HCT116 (cell line): ENCODE data around the gene PLEKHN1. TPM values are rescaled to one million over a fixed set of nuclear protein-coding genes. Genes with fewer than 3 reads are reported as not detected.

Source experiments
- ATAC-seq: fragments of 200-7000 bp; cut with Tn5 transposase; 2 replicates; pipeline ENCODE4 v1.9.1; 2020; ENCODE audit warnings: mild to moderate bottlenecking, moderate library complexity
- BruUV-seq: library from RNA; stranded (reverse); fragments of 400-500 nt; replicated peaks from 2 replicates; lab custom pipeline; 2021; lab: Mats Ljungman, UMichigan
- CTCF ChIA-PET: fragments of 300-600 bp; sonication (Branson Sonifier 250); formaldehyde crosslinking; loops from one replicate; lab custom pipeline; 2021; ENCODE audit warnings: antibody characterized with exemption; lab: Charles Lee
- POLR2A ChIA-PET: fragments of 300-600, 350-600 bp; sonication (Branson Sonifier 250); formaldehyde crosslinking; loops from one replicate; lab custom pipeline; 2021; ENCODE audit warnings: antibody characterized with exemption; lab: Charles Lee
- RAD21 ChIA-PET, 2 experiments: fragments of 300-600 bp; sonication (Branson Sonifier 250); formaldehyde crosslinking; loops; one replicate each; lab custom pipeline; 2023; ENCODE audit warnings: low total read pairs in 2 of 2; ENCODE audit not compliant: uncharacterized antibody in 2 of 2, unreplicated experiment in 2 of 2, low non-redundant PET in 1 of 2; lab: Charles Lee
- DNase-seq: peaks from one replicate; pipeline ENCODE4 v3.0.0-alpha.2; 2010; ENCODE audit warnings: low read depth, low spot score
- H2AFZ ChIP-seq: fragments of 200-600 bp; shearing (Covaris generic), sonication (generic); 2 replicates; pipeline ENCODE4 v1.6.1; 2017; ENCODE audit warnings: low read depth, mixed run types, mixed read lengths, antibody characterized with exemption, low read length; ENCODE audit not compliant: poor library complexity, severe bottlenecking
- H3K27ac ChIP-seq: 2 replicates; pipeline ENCODE4 v1.5.1; 2012; ENCODE audit warnings: low read depth, low read length
- H3K27me3 ChIP-seq: fragments of 200-600 bp; sonication (generic); 2 replicates; pipeline ENCODE4 v1.6.1; 2016; ENCODE audit warnings: mixed run types, low read length, mixed read lengths; ENCODE audit not compliant: insufficient read depth
- H3K36me3 ChIP-seq, 2 experiments: fragments of 200-500 bp in 1 of 2; fragments of 200-600 bp in 1 of 2; sonication (Bioruptor generic) in 1 of 2; sonication (generic) in 1 of 2; 2 replicates each; pipeline versions ENCODE4 v1.5.1 to v1.6.1; 2014 to 2016; ENCODE audit warnings: low read length in 2 of 2, inconsistent platforms in 1 of 2, mixed read lengths in 1 of 2, mixed run types in 1 of 2; ENCODE audit not compliant: insufficient read depth in 2 of 2, control insufficient read depth in 1 of 2
- H3K4me1 ChIP-seq, 2 experiments: fragments of 200-600 bp in 1 of 2; sonication (generic) in 1 of 2; 2 replicates each; pipeline versions ENCODE4 v1.5.1 to v1.6.1; 2012 to 2017; ENCODE audit warnings: low read length in 2 of 2, inconsistent platforms in 1 of 2, mild to moderate bottlenecking in 1 of 2, mixed read lengths in 1 of 2, mixed run types in 1 of 2, moderate library complexity in 1 of 2; ENCODE audit not compliant: insufficient read depth in 2 of 2, control insufficient read depth in 1 of 2
- H3K4me2 ChIP-seq: fragments of 200-600 bp; sonication (generic); 2 replicates; pipeline ENCODE4 v1.6.1; 2017; ENCODE audit warnings: mixed run types, low read length, mixed read lengths
- H3K4me3 ChIP-seq, 2 experiments: fragments of 200-600 bp in 1 of 2; sonication (generic) in 1 of 2; replicated peaks in 1 of 2; 2 replicates each; pipeline ENCODE4 v1.5.1; 2011 to 2016; ENCODE audit warnings: low read length in 2 of 2, control low read depth in 1 of 2, low read depth in 1 of 2, mild to moderate bottlenecking in 1 of 2, mixed read lengths in 1 of 2, mixed run types in 1 of 2
- H3K79me2 ChIP-seq: fragments of 200-600 bp; sonication (generic); 2 replicates; pipeline ENCODE4 v1.6.1; 2017; ENCODE audit warnings: mild to moderate bottlenecking, mixed run types, low read length, moderate library complexity, mixed read lengths; ENCODE audit not compliant: insufficient read depth
- H3K9ac ChIP-seq: fragments of 200-600 bp; sonication (generic); 2 replicates; pipeline ENCODE4 v1.6.1; 2016; ENCODE audit warnings: low read length, mixed read lengths
- H3K9me2 ChIP-seq: fragments of 200-600 bp; sonication (generic), shearing (Covaris generic); 2 replicates; pipeline ENCODE4 v1.6.1; 2017; ENCODE audit warnings: mixed run types, mild to moderate bottlenecking, moderate library complexity; ENCODE audit not compliant: insufficient read depth
- H3K9me3 ChIP-seq, 2 experiments: fragments of 200-500 bp in 1 of 2; fragments of 200-600 bp in 1 of 2; sonication (Bioruptor generic) in 1 of 2; sonication (generic) in 1 of 2; 2 replicates each; pipeline ENCODE4 v1.6.1; 2014 to 2017; ENCODE audit warnings: low read length in 2 of 2, mixed read lengths in 2 of 2, inconsistent platforms in 1 of 2, low read depth in 1 of 2, mild to moderate bottlenecking in 1 of 2, mixed run types in 1 of 2, moderate library complexity in 1 of 2; ENCODE audit not compliant: control insufficient read depth in 1 of 2, insufficient read depth in 1 of 2
- H4K20me1 ChIP-seq: fragments of 200-600 bp; sonication (generic), shearing (Covaris generic); 2 replicates; pipeline ENCODE4 v1.6.1; 2017; ENCODE audit warnings: mixed run types, mild to moderate bottlenecking, moderate library complexity; ENCODE audit not compliant: insufficient read depth
- EZH2 ChIP-seq: fragments of 200-600 bp; sonication (generic); IDR thresholded peaks from 2 replicates; pipeline ENCODE4 v1.6.1; 2017; ENCODE audit warnings: antibody characterized with exemption, mixed run types
- POLR2A ChIP-seq: IDR thresholded peaks from 2 replicates; pipeline ENCODE4 v1.7.0; 2011; ENCODE audit warnings: borderline replicate concordance; ENCODE audit not compliant: insufficient read depth, insufficient read length; ENCODE audit errors: extremely low read depth
- POLR2AphosphoS5 ChIP-seq: IDR thresholded peaks from 2 replicates; pipeline ENCODE4 v1.6.1; 2011; ENCODE audit warnings: mild to moderate bottlenecking, low read depth, low read length, moderate library complexity
- SIN3A ChIP-seq: IDR thresholded peaks from 2 replicates; pipeline ENCODE4 v1.6.1; 2012; ENCODE audit warnings: low read depth
- SP1 ChIP-seq: IDR thresholded peaks from 2 replicates; pipeline ENCODE4 v1.6.1; 2012; ENCODE audit warnings: low read depth
- YY1 ChIP-seq: IDR thresholded peaks from 2 replicates; pipeline ENCODE4 v1.6.1; 2011; ENCODE audit warnings: low read length, low read depth, moderate library complexity, mild to moderate bottlenecking; ENCODE audit not compliant: insufficient replicate concordance; ENCODE audit errors: extremely low read depth
- ZFX ChIP-seq: fragments of 450-650 bp; IDR thresholded peaks from 2 replicates; pipeline ENCODE4 v1.6.1; 2017
- intact Hi-C: fragments of 100-400 bp; cut with micrococcal nuclease; formaldehyde crosslinking; loops from 2 replicates; pipeline ENCODE4 v1.10.0; 2022
- total RNA-seq: library from RNA; stranded (reverse); gene quantifications from one replicate; pipeline ENCODE4 v1.2.1, GENCODE V29; 2021; ENCODE audit not compliant: unreplicated experiment
- TF ChIP-seq, protein P1 (sequence below): IDR thresholded peaks from 2 replicates; pipeline ENCODE4 v1.6.1; 2011; ENCODE audit warnings: mild to moderate bottlenecking, low read length, moderate library complexity; ENCODE audit not compliant: insufficient replicate concordance; ENCODE audit errors: extremely low read depth
- TF ChIP-seq, protein P2 (sequence below): IDR thresholded peaks from 2 replicates; pipeline ENCODE4 v1.6.1; 2012

The PLEKHN1 gene
- total RNA-seq, 1 experiment from 2014 or later, result 11.6 TPM

DNA sequence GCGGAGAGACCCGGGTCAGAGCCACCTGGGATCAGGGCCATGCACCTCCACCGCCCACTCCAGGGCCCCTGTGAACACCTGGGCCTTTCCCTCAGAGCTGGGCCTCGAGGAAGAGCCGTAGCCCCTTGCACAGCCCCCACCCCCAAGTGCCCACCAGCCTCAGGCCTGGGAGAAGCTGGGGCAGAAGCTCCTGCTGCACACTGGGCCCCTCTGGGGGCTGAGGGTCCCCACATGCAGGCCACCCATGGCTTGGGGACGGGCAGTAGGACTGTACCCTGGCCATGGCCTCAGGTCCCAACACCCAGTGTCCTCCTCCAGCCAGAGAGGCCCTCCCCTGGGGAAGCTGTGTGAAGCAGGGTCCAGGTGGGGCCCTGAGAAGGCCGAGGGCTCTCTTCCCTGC lies 13.7 kb upstream of the PLEKHN1 start:
- no peak for ATAC-seq
- BruUV-seq, result no TSS peak

More for the DNA sequence above, 13.7 kb upstream of the PLEKHN1 start:
- H3K27ac ChIP-seq, result no peak overlapping the region
- H3K4me3 ChIP-seq, result no peak overlapping the region
- CTCF ChIA-PET, result no interaction called here
- RAD21 ChIA-PET, result no interaction called here
- no peak for DNase-seq
- H3K36me3 ChIP-seq, result peaks cover 45 to 82% of the 10 kb centered on the region in 2 experiments
- intact Hi-C loops, result no loop called here
- H3K4me2 ChIP-seq, result no peak overlapping the region
- H3K9ac ChIP-seq, result no peak overlapping the region
- POLR2A ChIA-PET, result no interaction called here
- no peaks in the 10 kb centered on the region; the same call in 1 of the 2 replicates for H4K20me1 ChIP-seq
- peaks cover 1 to 4% of the 10 kb centered on the region in 2 experiments for H3K4me1 ChIP-seq
- TF ChIP-seq YY1 (no peak), SIN3A (no peak), ZFX (no peak), POLR2AphosphoS5 (no peak), SP1 (no peak), EZH2 (no peak), POLR2A (no peak)
- TF ChIP-seq, protein P1, sequence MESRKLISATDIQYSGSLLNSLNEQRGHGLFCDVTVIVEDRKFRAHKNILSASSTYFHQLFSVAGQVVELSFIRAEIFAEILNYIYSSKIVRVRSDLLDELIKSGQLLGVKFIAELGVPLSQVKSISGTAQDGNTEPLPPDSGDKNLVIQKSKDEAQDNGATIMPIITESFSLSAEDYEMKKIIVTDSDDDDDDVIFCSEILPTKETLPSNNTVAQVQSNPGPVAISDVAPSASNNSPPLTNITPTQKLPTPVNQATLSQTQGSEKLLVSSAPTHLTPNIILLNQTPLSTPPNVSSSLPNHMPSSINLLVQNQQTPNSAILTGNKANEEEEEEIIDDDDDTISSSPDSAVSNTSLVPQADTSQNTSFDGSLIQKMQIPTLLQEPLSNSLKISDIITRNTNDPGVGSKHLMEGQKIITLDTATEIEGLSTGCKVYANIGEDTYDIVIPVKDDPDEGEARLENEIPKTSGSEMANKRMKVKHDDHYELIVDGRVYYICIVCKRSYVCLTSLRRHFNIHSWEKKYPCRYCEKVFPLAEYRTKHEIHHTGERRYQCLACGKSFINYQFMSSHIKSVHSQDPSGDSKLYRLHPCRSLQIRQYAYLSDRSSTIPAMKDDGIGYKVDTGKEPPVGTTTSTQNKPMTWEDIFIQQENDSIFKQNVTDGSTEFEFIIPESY, result no peak
- TF ChIP-seq, protein P2, sequence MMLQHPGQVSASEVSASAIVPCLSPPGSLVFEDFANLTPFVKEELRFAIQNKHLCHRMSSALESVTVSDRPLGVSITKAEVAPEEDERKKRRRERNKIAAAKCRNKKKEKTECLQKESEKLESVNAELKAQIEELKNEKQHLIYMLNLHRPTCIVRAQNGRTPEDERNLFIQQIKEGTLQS, result no peak
- peaks cover 51% of the 10 kb centered on the region for H3K79me2 ChIP-seq
- no peaks in the 10 kb centered on the region for H3K27me3 ChIP-seq
- no peaks in the 10 kb centered on the region for H3K9me2 ChIP-seq
- no peaks in the 10 kb centered on the region for H3K9me3 ChIP-seq
- no peak overlapping the region for H2AFZ ChIP-seq
